Sigmoid colon (tissue), 7 donors: ENCODE measurements around the gene TUBB6. TPM values are rescaled to one million over a fixed set of nuclear protein-coding genes. Genes with fewer than 3 reads are reported as not detected.
A peak's percentile ranks its signal among the peaks of the same experiment; 100 is the strongest.

ENCODE experiments used
- DNase-seq: peaks from one replicate; pipeline ENCODE4 v3.0.0-alpha.2; 2019
- H3K27ac ChIP-seq, 4 donors: fragments of 200-600 bp; sonication (generic); one replicate each; pipeline ENCODE4 v1.5.1; 2016 to 2019; ENCODE audit warnings: mild to moderate bottlenecking in 1 of 4
- H3K27me3 ChIP-seq, 3 donors: fragments of 200-600 bp; sonication (generic); one replicate each; pipeline ENCODE4 v1.5.1; 2019; ENCODE audit warnings: mild to moderate bottlenecking in 1 of 3
- H3K36me3 ChIP-seq, 4 donors: fragments of 200-600 bp; sonication (generic); one replicate each; pipeline ENCODE4 v1.5.1; 2016 to 2019
- H3K4me1 ChIP-seq, 4 donors: fragments of 200-600 bp; sonication (generic); one replicate each; pipeline ENCODE4 v1.5.1; 2017 to 2019
- H3K4me3 ChIP-seq, 4 donors: fragments of 200-600 bp; sonication (generic); one replicate each; pipeline ENCODE4 v1.5.1; 2017 to 2019; ENCODE audit warnings: mild to moderate bottlenecking in 2 of 4, moderate library complexity in 1 of 4
- H3K9me3 ChIP-seq, 4 donors: fragments of 200-600 bp in 3 of 4; sonication (generic) in 3 of 4; one replicate each; pipeline versions ENCODE4 v1.5.1 to v1.6.1; 2013 to 2019
- EP300 ChIP-seq, 4 donors: sonication (generic); formaldehyde crosslinking; IDR thresholded peaks; one replicate each; pipeline ENCODE4 v1.6.1; 2017; ENCODE audit warnings: antibody characterized with exemption in 4 of 4
- POLR2A ChIP-seq, 2 donors: fragments of 450-650 bp; IDR thresholded peaks; one replicate each; pipeline ENCODE4 v1.6.1; 2016; ENCODE audit warnings: antibody characterized with exemption in 2 of 2, mild to moderate bottlenecking in 2 of 2, moderate library complexity in 2 of 2
- POLR2AphosphoS5 ChIP-seq, 4 donors: sonication (generic); formaldehyde crosslinking; IDR thresholded peaks; one replicate each; pipeline ENCODE4 v1.6.1; 2017; ENCODE audit warnings: antibody characterized with exemption in 4 of 4
- WGBS, 2 donors: extraction: QIAGEN DNeasy Blood & Tissue Kit; methylation state at CpG; one replicate each; pipeline ENCODE4 v1.1.7; 2013; 5-methylcytosine and 5-hydroxymethylcytosine counted together
- intact Hi-C: fragments of 100-400 bp; cut with DNase I; formaldehyde crosslinking; loops from one replicate; pipeline ENCODE4 v1.15.1; 2023
- polyA plus RNA-seq, 3 donors: library from polyadenylated mRNA; stranded (reverse); fragments of 200-250 nt; gene quantifications; one replicate each; pipeline ENCODE4 v1.2.3, GENCODE V29; 2013
- total RNA-seq, 4 donors: library from RNA; depleted of rRNA; stranded (reverse); fragments of >200 nt; gene quantifications; one replicate each; pipeline ENCODE4 v1.1.0, GENCODE V29; 2016
- TF ChIP-seq, protein P1 (sequence below), 4 experiments: fragments of 450-650 bp in 3 of 4; fragments of 200-600 bp in 1 of 4; IDR thresholded peaks; one replicate each; pipeline ENCODE4 v1.5.1; 2016 to 2019; ENCODE audit warnings: antibody characterized with exemption in 4 of 4, mild to moderate bottlenecking in 3 of 4, moderate library complexity in 2 of 4
- donor health status: healthy with polysubstance abuse.
- donor health status: Bipolar disorder and iron deficiency.
- donor health status: healthy.

The TUBB6 gene
- total and polyA plus RNA-seq, 7 donors, result 19.2 to 445 (median 298) TPM

- intact Hi-C loops, result loop anchor here (1.0 to 10.0 kb wide), 5 partner anchors 28 to 424 kb away; partner anchors contain the start of genes AFG3L2, CHMP1B and SPIRE1
- Histone ChIP-seq H3K36me3 (no peaks in the 10 kb centered on the region), H3K27me3 (no peaks in the 10 kb centered on the region), H3K4me1 (peaks cover 0 to 58% (median 52%) of the 10 kb centered on the region in 4 donors), H3K9me3 (no peaks in the 10 kb centered on the region), H3K4me3 (peak overlapping the region; percentile 42 to 56 (median 50)), H3K27ac (peak overlapping the region; percentile 92 to 99 (median 96))
- peak; percentile 98 for DNase-seq
- peak; percentile 80 to 87 for TF ChIP-seq POLR2A (IDR thresholded peaks at IDR 0.05)
- peak; percentile 91 to 96 (median 94) for TF ChIP-seq POLR2AphosphoS5 (IDR thresholded peaks at IDR 0.05)
- peak in 3 of 4 donors; percentile 49 to 93 (median 67) for TF ChIP-seq EP300 (IDR thresholded peaks at IDR 0.05)
- TF ChIP-seq, protein P1, sequence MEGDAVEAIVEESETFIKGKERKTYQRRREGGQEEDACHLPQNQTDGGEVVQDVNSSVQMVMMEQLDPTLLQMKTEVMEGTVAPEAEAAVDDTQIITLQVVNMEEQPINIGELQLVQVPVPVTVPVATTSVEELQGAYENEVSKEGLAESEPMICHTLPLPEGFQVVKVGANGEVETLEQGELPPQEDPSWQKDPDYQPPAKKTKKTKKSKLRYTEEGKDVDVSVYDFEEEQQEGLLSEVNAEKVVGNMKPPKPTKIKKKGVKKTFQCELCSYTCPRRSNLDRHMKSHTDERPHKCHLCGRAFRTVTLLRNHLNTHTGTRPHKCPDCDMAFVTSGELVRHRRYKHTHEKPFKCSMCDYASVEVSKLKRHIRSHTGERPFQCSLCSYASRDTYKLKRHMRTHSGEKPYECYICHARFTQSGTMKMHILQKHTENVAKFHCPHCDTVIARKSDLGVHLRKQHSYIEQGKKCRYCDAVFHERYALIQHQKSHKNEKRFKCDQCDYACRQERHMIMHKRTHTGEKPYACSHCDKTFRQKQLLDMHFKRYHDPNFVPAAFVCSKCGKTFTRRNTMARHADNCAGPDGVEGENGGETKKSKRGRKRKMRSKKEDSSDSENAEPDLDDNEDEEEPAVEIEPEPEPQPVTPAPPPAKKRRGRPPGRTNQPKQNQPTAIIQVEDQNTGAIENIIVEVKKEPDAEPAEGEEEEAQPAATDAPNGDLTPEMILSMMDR (IDR thresholded peaks at IDR 0.05), result peak in 3 of 4 experiments; percentile 7 to 20 (median 17)
- WGBS, 2 donors, result 66 to 76% methylated on average over 30 of the region's 30 CpGs
Observed at GRCh38 chr18:12278741-12279682, 29.0 kb upstream of the TUBB6 start.

- no peaks in the 10 kb centered on the region for H3K27me3 ChIP-seq
- peak overlapping the region; percentile 34 to 56 (median 50) for H3K4me3 ChIP-seq
- peak; percentile 84 for DNase-seq
- no peak for TF ChIP-seq POLR2A (IDR thresholded peaks at IDR 0.05)
- peak in 2 of 4 donors; percentile 79 to 87 for TF ChIP-seq EP300 (IDR thresholded peaks at IDR 0.05)
- peak; percentile 44 to 87 (median 77) for TF ChIP-seq POLR2AphosphoS5 (IDR thresholded peaks at IDR 0.05)
- no peaks in the 10 kb centered on the region for H3K9me3 ChIP-seq
- no peaks in the 10 kb centered on the region for H3K36me3 ChIP-seq
- intact Hi-C loops, result loop anchor here (1.0 to 10.0 kb wide), 5 partner anchors 27 to 425 kb away; partner anchors contain the start of genes AFG3L2, CHMP1B and SPIRE1
- WGBS, 2 donors, result 85 to 90% methylated on average over 16 of the region's 16 CpGs
- peaks cover 0 to 58% (median 52%) of the 10 kb centered on the region in 4 donors for H3K4me1 ChIP-seq
- H3K27ac ChIP-seq, result peak overlapping the region; percentile 92 to 99 (median 96)
Observed at GRCh38 chr18:12279781-12280531, 28.1 kb upstream of the TUBB6 start.

DNA sequence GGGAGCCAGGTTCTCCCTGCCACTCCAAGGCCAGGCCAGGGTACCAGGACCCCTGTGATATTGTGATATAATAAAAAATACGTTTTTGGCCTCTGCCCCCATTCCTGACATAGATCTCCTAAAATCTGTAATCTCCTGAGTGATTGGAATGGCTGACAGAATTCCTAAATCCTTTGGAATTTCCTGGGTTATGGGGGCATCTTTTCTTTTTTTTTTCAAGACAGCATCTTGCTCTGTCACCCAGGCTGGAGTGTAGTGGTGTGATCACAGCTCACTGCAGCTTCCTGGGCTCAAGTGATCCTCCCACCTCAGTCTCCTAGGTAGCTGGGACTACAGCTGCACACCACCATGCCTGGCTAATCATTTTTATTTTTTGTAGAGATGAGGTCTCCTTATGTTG lies 26.2 kb upstream of the TUBB6 start:
- 10 to 64% methylated on average over 1 of the region's 1 CpG for WGBS, 2 donors
- peaks cover 0 to 52% (median 45%) of the 10 kb centered on the region in 4 donors for H3K4me1 ChIP-seq

GRCh38 chr18:12282442-12283039 lies 25.5 kb upstream of the TUBB6 start:
- no peaks in the 10 kb centered on the region for H3K9me3 ChIP-seq
- H3K4me3 ChIP-seq, result no peak overlapping the region
- no peaks in the 10 kb centered on the region for H3K27me3 ChIP-seq
- H3K36me3 ChIP-seq, result no peaks in the 10 kb centered on the region
- intact Hi-C loops, result no loop called here
- no peak for DNase-seq
- H3K4me1 ChIP-seq, result peaks cover 0 to 52% (median 41%) of the 10 kb centered on the region in 4 donors
- WGBS, 2 donors, result 68 to 80% methylated on average over 9 of the region's 9 CpGs
- peak overlapping the region; percentile 51 to 96 (median 72) for H3K27ac ChIP-seq
- TF ChIP-seq, protein P1 (IDR thresholded peaks at IDR 0.05), result no peak
- TF ChIP-seq EP300 (IDR thresholded peaks at IDR 0.05), result no peak
- no peak for TF ChIP-seq POLR2A (IDR thresholded peaks at IDR 0.05)
- TF ChIP-seq POLR2AphosphoS5 (IDR thresholded peaks at IDR 0.05), result no peak

More for the DNA sequence above, 26.2 kb upstream of the TUBB6 start:
- no peaks in the 10 kb centered on the region for H3K27me3 ChIP-seq
- H3K4me3 ChIP-seq, result no peak overlapping the region
- no peak for DNase-seq
- intact Hi-C loops, result no loop called here
- TF ChIP-seq POLR2A (IDR thresholded peaks at IDR 0.05), result no peak
- TF ChIP-seq, protein P1 (IDR thresholded peaks at IDR 0.05), result no peak
- no peak for TF ChIP-seq POLR2AphosphoS5 (IDR thresholded peaks at IDR 0.05)
- TF ChIP-seq EP300 (IDR thresholded peaks at IDR 0.05), result no peak
- H3K36me3 ChIP-seq, result no peaks in the 10 kb centered on the region
- H3K27ac ChIP-seq, result peak overlapping the region; percentile 51 to 96 (median 72)
- no peaks in the 10 kb centered on the region for H3K9me3 ChIP-seq
